ENCODE measurements around the gene MBTPS2. TPM values are rescaled to one million over a fixed set of nuclear protein-coding genes. Genes with fewer than 3 reads are reported as not detected.
A peak's percentile ranks its signal among the peaks of the same experiment; 100 is the strongest.

The MBTPS2 gene
- total RNA-seq, 1 donor from 2014 or later, result 10.5 TPM

DNA sequence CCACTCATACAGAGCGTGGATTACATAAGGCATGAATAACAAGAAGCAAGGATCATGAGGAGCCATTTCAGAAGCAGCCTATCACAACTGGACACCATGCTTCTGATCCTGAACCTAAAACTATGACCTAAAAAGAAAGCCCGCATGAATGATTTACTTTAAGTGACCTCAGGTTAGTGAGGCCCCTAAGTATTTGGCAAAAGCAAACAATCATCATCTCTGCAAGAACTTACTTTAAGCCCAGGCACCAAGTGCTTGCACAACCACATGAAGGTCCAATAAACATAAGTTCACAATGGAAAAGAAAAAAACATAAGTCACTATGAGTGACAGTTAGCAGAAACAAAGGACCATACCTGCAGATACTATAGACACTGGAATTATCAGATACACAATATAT, 7.9 kb upstream of the MBTPS2 start:
- H3K4me1 Mint-ChIP-seq (ENCODE audit: low read depth), result no peaks in the 10 kb centered on the region
- no peak overlapping the region for H3K27ac Mint-ChIP-seq
- no peaks in the 10 kb centered on the region for H3K9me3 Mint-ChIP-seq
- no peaks in the 10 kb centered on the region for H3K27me3 Mint-ChIP-seq (ENCODE audit: insufficient read depth)
- intact Hi-C loops (cut with micrococcal nuclease), result no loop called here
- H3K36me3 Mint-ChIP-seq (ENCODE audit: low read depth), result no peaks in the 10 kb centered on the region
- no peak overlapping the region for H3K4me3 Mint-ChIP-seq
- no peak for DNase-seq (ENCODE audit: low spot score)

- Mint-ChIP-seq H3K4me1 (ENCODE audit: low read depth) (peaks cover 14% of the 10 kb centered on the region), H3K9me3 (no peaks in the 10 kb centered on the region), H3K27me3 (ENCODE audit: insufficient read depth) (no peaks in the 10 kb centered on the region), H3K4me3 (no peak overlapping the region), H3K36me3 (ENCODE audit: low read depth) (peaks cover 3% of the 10 kb centered on the region), H3K27ac (no peak overlapping the region)
- no peak for DNase-seq (ENCODE audit: low spot score)
- intact Hi-C loops (cut with micrococcal nuclease), result no loop called here
Measured at GRCh38 chrX:21837056-21837455, 2.4 kb upstream of the MBTPS2 start.

- intact Hi-C loops (cut with micrococcal nuclease), result loop anchor here (1.0 to 2.0 kb wide), 4 partner anchors 58 to 1312 kb away; no protein-coding TSS in a partner anchor
- Mint-ChIP-seq H3K36me3 (ENCODE audit: low read depth) (peaks cover 6% of the 10 kb centered on the region), H3K9me3 (no peaks in the 10 kb centered on the region), H3K4me3 (peak overlapping the region; percentile 88), H3K4me1 (ENCODE audit: low read depth) (peaks cover 14% of the 10 kb centered on the region), H3K27me3 (ENCODE audit: insufficient read depth) (no peaks in the 10 kb centered on the region), H3K27ac (peak overlapping the region; percentile 90)
- no peak for DNase-seq (ENCODE audit: low spot score)
Measured at GRCh38 chrX:21838937-21839333, 482 bp upstream of the MBTPS2 start.

DNA sequence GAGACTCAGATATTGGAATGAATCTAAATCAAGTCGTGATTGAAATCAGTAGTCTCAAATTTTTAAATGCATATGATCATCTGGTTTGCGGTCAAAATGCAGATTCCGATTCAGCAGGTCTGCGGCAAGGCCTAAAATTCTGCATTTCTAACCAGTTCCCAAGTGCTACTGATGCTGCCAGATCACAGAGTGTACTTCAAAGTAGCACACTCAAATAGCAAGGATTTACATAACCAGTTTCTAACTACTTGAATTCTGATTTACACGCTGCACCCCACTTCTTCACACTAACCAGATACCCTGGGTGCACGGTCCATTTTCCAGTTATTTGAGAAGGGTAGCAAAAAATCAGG, 752 bp downstream of the MBTPS2 start:
- intact Hi-C loops (cut with micrococcal nuclease), result loop anchor here (1.0 to 10.0 kb wide), 6 partner anchors 100 to 1575 kb away; partner anchors contain the start of genes CNKSR2 and SMS
- Mint-ChIP-seq H3K27me3 (ENCODE audit: insufficient read depth) (no peaks in the 10 kb centered on the region), H3K27ac (peak overlapping the region; percentile 90), H3K4me1 (ENCODE audit: low read depth) (peaks cover 14% of the 10 kb centered on the region), H3K9me3 (no peaks in the 10 kb centered on the region), H3K36me3 (ENCODE audit: low read depth) (peaks cover 7% of the 10 kb centered on the region), H3K4me3 (peak overlapping the region; percentile 88)
- DNase-seq (ENCODE audit: low spot score), result no peak

DNA sequence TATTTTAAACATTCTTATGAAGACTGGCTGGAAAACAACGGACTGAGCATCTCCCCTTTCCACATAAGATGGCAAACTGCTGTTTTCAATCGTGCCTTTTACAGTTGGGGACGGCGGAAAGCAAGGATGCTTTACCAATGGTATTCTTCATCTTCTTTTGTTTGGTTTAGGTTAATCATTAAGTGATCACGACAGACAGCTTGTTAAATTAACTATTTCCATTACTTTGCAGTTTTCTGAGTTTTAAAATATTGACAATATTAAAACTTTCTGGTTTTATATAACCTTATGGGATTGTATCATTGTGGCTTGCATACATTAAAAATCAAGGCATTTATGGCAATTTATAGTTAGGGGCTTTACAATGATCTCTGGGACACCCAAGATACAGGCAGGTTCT, 3.8 kb downstream of the MBTPS2 start:
- Mint-ChIP-seq H3K9me3 (no peaks in the 10 kb centered on the region), H3K4me1 (ENCODE audit: low read depth) (peaks cover 14% of the 10 kb centered on the region), H3K27ac (no peak overlapping the region), H3K27me3 (ENCODE audit: insufficient read depth) (no peaks in the 10 kb centered on the region), H3K4me3 (no peak overlapping the region), H3K36me3 (ENCODE audit: low read depth) (peaks cover 13% of the 10 kb centered on the region)
- intact Hi-C loops (cut with micrococcal nuclease), result loop anchor here (5.0 to 10.0 kb wide), 3 partner anchors 352 to 1326 kb away; partner anchors contain the start of gene CNKSR2
- DNase-seq (ENCODE audit: low spot score), result no peak

DNA sequence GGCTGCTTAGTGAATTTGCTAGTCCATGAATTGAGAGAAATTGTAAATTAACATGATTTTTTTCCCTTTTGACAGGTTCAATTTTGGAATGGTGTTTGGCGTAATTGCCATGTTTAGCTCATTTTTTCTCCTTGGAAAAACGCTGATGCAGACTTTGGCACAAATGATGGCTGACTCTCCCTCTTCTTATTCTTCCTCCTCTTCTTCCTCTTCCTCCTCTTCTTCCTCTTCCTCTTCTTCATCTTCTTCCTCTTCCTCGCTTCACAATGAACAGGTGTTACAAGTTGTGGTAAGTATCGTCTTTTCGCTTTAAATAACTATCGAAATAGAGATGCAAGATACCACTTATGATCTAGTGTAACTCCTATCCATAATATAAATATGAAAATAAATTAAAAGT, 5.7 kb downstream of the MBTPS2 start:
- H3K4me1 Mint-ChIP-seq (ENCODE audit: low read depth), result peaks cover 13% of the 10 kb centered on the region
- no peak for DNase-seq (ENCODE audit: low spot score)
- no peak overlapping the region for H3K4me3 Mint-ChIP-seq
- intact Hi-C loops (cut with micrococcal nuclease), result loop anchor here (10.0 kb wide), 2 partner anchors 350 to 470 kb away; partner anchors contain the start of gene CNKSR2
- no peak overlapping the region for H3K27ac Mint-ChIP-seq
- H3K27me3 Mint-ChIP-seq (ENCODE audit: insufficient read depth), result no peaks in the 10 kb centered on the region
- H3K36me3 Mint-ChIP-seq (ENCODE audit: low read depth), result peaks cover 14% of the 10 kb centered on the region
- H3K9me3 Mint-ChIP-seq, result no peaks in the 10 kb centered on the region

GRCh38 chrX:21847342-21847741, 7.9 kb downstream of the MBTPS2 start:
- H3K27me3 Mint-ChIP-seq (ENCODE audit: insufficient read depth), result no peaks in the 10 kb centered on the region
- intact Hi-C loops (cut with micrococcal nuclease), result loop anchor here (10.0 kb wide), 2 partner anchors 347 to 473 kb away; partner anchors contain the start of gene CNKSR2
- peaks cover 17% of the 10 kb centered on the region for H3K36me3 Mint-ChIP-seq (ENCODE audit: low read depth)
- H3K27ac Mint-ChIP-seq, result no peak overlapping the region
- H3K9me3 Mint-ChIP-seq, result no peaks in the 10 kb centered on the region
- no peaks in the 10 kb centered on the region for H3K4me1 Mint-ChIP-seq (ENCODE audit: low read depth)
- DNase-seq (ENCODE audit: low spot score), result no peak
- H3K4me3 Mint-ChIP-seq, result no peak overlapping the region

- Mint-ChIP-seq H3K9me3 (no peaks in the 10 kb centered on the region), H3K27me3 (ENCODE audit: insufficient read depth) (no peaks in the 10 kb centered on the region), H3K27ac (no peak overlapping the region), H3K36me3 (ENCODE audit: low read depth) (peaks cover 21% of the 10 kb centered on the region), H3K4me3 (no peak overlapping the region), H3K4me1 (ENCODE audit: low read depth) (no peaks in the 10 kb centered on the region)
- intact Hi-C loops (cut with micrococcal nuclease), result no loop called here
- DNase-seq (ENCODE audit: low spot score), result no peak
Measured at GRCh38 chrX:21853578-21853977, 14.2 kb downstream of the MBTPS2 start.

- no peaks in the 10 kb centered on the region for H3K27me3 Mint-ChIP-seq (ENCODE audit: insufficient read depth)
- intact Hi-C loops (cut with micrococcal nuclease), result no loop called here
- no peak within 1 kb of the TSS for H3K4me3 Mint-ChIP-seq
- H3K4me1 Mint-ChIP-seq (ENCODE audit: low read depth), result no peaks in the 10 kb centered on the region
- no peaks in the 10 kb centered on the region for H3K9me3 Mint-ChIP-seq
- no peak for DNase-seq (ENCODE audit: low spot score)
- peaks cover 20% of the 10 kb centered on the region for H3K36me3 Mint-ChIP-seq (ENCODE audit: low read depth)
- no peak within 1 kb of the TSS for H3K27ac Mint-ChIP-seq
Measured at GRCh38 chrX:21855937-21856415, 16.6 kb downstream of the MBTPS2 start, which contains the start of gene YY2. YY2 (plus strand) TSS chrX:21855987; CDS start chrX:21856485, 498 bp downstream.

DNA sequence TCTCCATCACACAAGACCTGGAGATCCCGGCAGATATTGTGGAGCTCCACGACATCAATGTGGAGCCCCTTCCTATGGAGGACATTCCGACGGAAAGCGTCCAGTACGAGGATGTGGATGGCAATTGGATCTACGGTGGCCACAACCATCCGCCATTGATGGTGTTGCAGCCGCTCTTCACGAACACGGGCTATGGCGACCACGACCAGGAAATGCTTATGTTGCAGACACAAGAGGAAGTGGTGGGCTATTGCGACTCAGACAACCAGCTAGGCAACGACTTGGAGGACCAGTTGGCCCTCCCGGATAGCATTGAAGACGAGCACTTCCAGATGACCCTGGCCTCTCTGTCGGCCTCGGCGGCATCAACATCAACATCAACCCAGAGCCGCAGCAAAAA, 17.1 kb downstream of the MBTPS2 start:
- Mint-ChIP-seq H3K4me1 (ENCODE audit: low read depth) (no peaks in the 10 kb centered on the region), H3K4me3 (no peak overlapping the region), H3K9me3 (no peaks in the 10 kb centered on the region), H3K27me3 (ENCODE audit: insufficient read depth) (no peaks in the 10 kb centered on the region), H3K36me3 (ENCODE audit: low read depth) (peaks cover 20% of the 10 kb centered on the region), H3K27ac (no peak overlapping the region)
- DNase-seq (ENCODE audit: low spot score), result no peak
- intact Hi-C loops (cut with micrococcal nuclease), result no loop called here

DNA sequence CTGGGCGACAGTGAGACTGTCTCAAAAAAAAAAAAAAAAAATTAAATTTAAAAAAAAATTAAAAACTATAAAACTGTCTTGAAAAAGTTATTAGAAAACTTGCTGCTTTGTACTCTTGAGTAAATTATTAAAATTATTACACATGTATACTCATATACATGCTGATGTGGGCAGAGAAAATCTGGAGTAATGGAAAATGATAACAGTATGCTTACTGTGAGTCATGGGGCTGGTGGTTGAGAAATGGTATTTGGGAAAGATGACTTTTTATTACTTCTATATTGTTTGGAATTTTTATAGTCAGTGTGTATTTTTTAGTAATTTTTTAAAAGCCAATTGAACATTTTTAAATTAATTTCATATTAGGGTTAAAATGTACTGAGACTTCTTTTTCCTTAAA, 23.8 kb downstream of the MBTPS2 start:
- H3K36me3 Mint-ChIP-seq (ENCODE audit: low read depth), result peaks cover under 1% of the 10 kb centered on the region

GRCh38 chrX:21865436-21865835, 26.0 kb downstream of the MBTPS2 start:
- no peak overlapping the region for H3K4me3 Mint-ChIP-seq
- peaks cover 5% of the 10 kb centered on the region for H3K4me1 Mint-ChIP-seq (ENCODE audit: low read depth)
- H3K9me3 Mint-ChIP-seq, result no peaks in the 10 kb centered on the region
- H3K36me3 Mint-ChIP-seq (ENCODE audit: low read depth), result peaks cover 2% of the 10 kb centered on the region
- H3K27me3 Mint-ChIP-seq (ENCODE audit: insufficient read depth), result no peaks in the 10 kb centered on the region
- DNase-seq (ENCODE audit: low spot score), result no peak
- H3K27ac Mint-ChIP-seq, result no peak overlapping the region
- intact Hi-C loops (cut with micrococcal nuclease), result no loop called here

More for the DNA sequence above, 23.8 kb downstream of the MBTPS2 start:
- Mint-ChIP-seq H3K27ac (no peak overlapping the region), H3K4me3 (no peak overlapping the region), H3K9me3 (no peaks in the 10 kb centered on the region), H3K4me1 (ENCODE audit: low read depth) (peaks cover 5% of the 10 kb centered on the region), H3K27me3 (ENCODE audit: insufficient read depth) (no peaks in the 10 kb centered on the region)
- DNase-seq (ENCODE audit: low spot score), result no peak
- intact Hi-C loops (cut with micrococcal nuclease), result no loop called here

DNA sequence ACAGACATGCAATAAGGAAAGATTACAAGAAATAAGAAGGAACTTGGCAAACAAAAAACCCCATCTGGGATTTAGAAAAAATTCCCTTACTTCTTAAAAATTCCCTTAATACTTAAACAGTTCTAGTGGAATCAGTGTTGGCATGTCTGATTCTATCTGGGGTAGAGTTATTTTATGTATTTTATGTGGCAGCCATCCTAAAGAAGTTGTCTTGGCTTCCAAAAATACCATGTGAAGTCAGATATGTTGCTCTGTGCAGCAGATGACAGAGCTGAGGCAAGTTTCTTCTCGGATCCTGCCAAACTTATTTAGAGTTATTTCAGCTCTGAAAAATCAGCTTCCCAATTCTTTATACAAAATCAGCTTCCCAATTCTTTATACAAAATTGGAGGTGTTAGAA, 31.1 kb downstream of the MBTPS2 start:
- H3K27me3 Mint-ChIP-seq (ENCODE audit: insufficient read depth), result no peaks in the 10 kb centered on the region
- H3K27ac Mint-ChIP-seq, result no peak overlapping the region
- H3K4me3 Mint-ChIP-seq, result no peak overlapping the region
- intact Hi-C loops (cut with micrococcal nuclease), result no loop called here
- peaks cover 5% of the 10 kb centered on the region for H3K4me1 Mint-ChIP-seq (ENCODE audit: low read depth)
- peaks cover 2% of the 10 kb centered on the region for H3K36me3 Mint-ChIP-seq (ENCODE audit: low read depth)
- no peak for DNase-seq (ENCODE audit: low spot score)
- H3K9me3 Mint-ChIP-seq, result no peaks in the 10 kb centered on the region
